NCI-H2171 treated with DMSO at 0.1 percent for 48 hours (cell line): ENCODE measurements around the gene CEP250.
"Not testable (repeated sequence)": the region's sequence is repeated elsewhere in the genome, so short reads cannot be mapped to it uniquely, and the experiment has no call there.

ENCODE experiments used
- DNase-seq: peaks from one replicate; lab custom pipeline; 2025; lab: John Stamatoyannopoulos, UW

The CEP250 gene

DNA sequence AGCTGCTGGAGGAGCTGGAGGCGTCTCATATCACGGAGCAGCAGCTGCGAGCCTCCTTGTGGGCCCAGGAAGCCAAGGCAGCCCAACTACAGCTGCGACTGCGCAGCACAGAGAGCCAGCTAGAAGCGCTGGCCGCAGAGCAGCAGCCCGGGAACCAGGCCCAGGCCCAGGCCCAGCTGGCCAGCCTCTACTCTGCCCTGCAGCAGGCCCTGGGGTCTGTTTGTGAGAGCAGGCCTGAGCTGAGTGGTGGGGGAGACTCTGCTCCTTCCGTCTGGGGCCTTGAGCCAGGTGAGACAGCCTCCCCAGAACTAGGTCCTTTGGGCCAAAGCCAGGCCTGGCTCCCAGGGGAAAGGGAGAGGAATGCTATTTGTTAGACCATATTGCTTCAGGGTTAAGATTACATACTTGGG is 42.4 kb downstream of the CEP250 start:
- DNase-seq = peak; percentile 77

DNA sequence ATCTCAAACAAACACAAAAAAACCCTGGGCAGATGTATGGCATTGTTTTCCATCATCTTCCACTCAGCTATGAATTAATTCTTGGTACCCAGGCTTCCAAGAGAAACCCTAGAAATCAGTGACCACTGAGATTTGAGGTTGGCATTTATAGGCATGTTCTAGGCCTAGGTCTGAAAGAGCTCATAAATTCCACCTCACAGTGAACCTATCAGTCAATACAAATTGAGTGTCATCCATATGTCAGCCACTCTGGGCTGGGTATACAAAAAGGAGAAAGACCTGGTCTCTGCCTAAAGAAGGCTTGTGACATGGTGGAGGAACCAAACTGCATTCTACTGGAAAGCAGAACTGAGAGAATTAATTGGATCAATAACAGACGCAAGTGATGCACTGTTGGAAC is 43.9 kb downstream of the CEP250 start:
- no peak for DNase-seq

DNA sequence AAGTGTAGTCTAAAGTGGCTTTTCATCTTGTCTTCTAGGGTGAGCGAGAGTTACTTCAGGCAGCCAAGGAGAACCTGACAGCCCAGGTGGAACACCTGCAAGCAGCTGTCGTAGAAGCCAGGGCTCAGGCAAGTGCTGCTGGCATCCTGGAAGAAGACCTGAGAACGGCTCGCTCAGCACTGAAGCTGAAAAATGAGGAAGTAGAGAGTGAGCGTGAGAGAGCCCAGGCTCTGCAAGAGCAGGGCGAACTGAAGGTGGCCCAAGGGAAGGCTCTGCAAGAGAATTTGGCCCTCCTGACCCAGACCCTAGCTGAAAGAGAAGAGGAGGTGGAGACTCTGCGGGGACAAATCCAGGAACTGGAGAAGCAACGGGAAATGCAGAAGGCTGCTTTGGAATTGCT is 47.0 kb downstream of the CEP250 start:
- DNase-seq = no peak

DNA sequence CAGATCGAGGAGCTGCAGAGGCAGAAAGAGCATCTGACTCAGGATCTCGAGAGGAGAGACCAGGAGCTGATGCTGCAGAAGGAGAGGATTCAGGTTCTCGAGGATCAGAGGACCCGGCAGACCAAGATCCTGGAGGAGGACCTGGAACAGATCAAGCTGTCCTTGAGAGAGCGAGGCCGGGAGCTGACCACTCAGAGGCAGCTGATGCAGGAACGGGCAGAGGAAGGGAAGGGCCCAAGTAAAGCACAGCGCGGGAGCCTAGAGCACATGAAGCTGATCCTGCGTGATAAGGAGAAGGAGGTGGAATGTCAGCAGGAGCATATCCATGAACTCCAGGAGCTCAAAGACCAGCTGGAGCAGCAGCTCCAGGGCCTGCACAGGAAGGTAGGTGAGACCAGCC is 47.9 kb downstream of the CEP250 start:
- DNase-seq = no peak

DNA sequence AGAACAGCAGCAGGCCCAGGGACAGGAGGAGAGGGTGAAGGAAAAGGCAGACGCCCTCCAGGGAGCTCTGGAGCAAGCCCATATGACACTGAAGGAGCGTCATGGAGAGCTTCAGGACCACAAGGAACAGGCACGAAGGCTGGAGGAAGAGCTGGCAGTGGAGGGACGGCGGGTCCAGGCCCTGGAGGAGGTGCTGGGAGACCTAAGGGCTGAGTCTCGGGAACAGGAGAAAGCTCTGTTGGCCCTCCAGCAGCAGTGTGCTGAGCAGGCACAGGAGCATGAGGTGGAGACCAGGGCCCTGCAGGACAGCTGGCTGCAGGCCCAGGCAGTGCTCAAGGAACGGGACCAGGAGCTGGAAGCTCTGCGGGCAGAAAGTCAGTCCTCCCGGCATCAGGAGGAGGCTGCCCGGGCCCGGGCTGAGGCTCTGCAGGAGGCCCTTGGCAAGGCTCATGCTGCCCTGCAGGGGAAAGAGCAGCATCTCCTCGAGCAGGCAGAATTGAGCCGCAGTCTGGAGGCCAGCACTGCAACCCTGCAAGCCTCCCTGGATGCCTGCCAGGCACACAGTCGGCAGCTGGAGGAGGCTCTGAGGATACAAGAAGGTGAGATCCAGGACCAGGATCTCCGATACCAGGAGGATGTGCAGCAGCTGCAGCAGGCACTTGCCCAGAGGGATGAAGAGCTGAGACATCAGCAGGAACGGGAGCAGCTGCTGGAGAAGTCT is 48.6 kb downstream of the CEP250 start:
- peak; percentile 32 for DNase-seq

DNA sequence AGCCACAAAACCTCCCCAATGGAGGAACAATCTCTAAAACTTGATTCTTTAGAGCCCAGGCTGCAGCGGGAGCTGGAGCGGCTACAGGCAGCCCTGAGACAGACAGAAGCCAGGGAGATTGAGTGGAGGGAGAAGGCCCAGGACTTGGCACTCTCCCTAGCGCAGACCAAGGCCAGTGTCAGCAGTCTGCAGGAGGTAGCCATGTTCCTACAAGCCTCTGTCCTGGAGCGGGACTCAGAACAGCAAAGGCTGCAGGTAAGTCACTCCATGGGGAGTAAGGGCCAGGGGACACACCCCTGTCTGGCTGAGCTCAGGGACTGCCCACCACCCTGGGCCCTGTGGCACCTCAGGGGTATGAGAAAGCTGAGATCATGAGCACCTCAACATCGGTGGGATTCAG is 49.4 kb downstream of the CEP250 start:
- DNase-seq = no peak

DNA sequence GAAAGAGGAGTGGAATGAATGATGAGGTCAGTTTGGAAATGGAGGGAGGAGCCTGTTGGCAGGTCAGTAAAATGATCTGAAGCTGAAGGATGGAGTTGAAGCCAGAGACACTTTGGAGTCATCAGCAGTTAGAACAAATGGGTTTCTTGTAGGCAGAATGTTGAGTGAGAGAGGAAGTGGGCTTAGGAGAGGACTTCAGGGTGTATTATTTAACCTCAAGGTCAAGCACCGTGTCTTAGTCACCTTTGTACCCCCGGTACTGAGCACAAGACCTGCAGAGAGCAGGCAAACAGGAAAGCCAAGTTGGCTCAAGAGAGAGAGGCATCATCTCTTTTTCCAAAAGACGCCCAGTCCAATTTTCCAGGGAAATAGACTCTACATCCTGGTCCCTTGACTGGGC is 50.8 kb downstream of the CEP250 start:
- DNase-seq = no peak

DNA sequence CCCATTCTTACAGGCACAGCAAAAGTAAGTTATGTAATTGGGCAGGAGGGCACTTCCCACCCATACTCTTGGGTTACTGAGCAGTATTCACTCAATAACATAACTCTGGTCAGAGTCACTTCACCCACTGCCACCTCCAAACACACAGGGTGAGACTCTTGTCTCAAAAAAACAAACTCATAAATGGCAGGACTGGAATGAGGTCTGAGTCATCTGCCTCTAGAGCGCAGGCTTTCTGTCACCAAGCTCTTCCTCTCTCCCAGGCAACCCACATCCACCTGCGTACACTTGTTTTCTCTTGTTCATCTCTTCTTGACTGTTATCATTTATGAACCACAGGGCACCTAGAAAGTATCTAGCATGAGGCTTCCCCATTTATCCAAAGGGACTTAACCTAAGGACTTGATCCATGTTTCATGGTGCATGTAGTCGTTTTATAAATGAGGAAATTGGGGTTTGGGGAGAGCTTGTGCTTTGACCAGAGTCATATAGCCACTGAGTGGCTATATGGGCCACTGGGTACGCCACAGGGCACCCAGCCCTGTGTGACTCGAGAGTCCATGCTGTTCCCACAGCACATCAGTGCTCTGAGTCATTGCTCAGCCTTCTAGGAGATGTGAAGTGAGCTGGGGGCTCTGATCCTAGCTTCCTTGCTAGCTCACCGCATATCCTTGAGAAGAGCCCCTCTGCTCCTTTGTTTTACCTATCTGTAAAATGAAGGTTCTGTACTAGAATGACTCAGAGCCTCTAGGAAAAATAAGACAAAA is 51.7 kb downstream of the CEP250 start:
- no peak for DNase-seq

DNA sequence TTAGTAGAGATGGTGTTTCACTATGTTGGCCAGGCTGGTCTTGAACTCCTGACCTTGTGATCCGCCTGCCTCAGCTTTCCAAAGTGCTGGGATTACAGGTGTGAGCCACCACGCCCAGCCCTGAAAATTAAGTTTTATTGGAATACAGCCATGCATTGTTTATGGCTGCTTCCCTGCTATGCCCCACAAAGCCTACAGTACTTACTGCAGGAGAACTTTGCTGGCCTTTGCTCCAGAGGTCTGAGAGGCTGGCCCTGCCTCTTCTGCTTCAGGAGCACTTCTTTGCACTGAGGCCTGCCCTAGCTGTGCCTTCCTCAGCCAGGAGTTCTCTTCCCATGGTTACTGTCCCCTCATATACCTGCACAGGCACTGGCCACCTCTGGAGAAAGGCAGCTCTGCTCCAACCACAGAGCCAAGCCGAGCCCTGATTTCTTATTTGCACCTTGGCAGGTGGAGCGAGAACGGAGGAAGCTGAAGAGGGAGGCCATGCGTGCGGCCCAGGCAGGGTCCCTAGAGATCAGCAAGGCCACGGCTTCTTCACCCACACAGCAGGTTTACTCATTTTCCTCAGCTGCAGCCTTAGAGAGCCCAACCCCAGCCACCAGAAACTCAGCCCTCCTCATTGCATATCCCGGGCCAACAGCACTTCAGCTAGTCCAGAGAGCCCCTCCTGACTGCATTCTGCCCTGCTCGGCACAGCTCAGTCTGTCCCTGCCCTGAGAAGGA is 53.3 kb downstream of the CEP250 start:
- DNase-seq = no peak

DNA sequence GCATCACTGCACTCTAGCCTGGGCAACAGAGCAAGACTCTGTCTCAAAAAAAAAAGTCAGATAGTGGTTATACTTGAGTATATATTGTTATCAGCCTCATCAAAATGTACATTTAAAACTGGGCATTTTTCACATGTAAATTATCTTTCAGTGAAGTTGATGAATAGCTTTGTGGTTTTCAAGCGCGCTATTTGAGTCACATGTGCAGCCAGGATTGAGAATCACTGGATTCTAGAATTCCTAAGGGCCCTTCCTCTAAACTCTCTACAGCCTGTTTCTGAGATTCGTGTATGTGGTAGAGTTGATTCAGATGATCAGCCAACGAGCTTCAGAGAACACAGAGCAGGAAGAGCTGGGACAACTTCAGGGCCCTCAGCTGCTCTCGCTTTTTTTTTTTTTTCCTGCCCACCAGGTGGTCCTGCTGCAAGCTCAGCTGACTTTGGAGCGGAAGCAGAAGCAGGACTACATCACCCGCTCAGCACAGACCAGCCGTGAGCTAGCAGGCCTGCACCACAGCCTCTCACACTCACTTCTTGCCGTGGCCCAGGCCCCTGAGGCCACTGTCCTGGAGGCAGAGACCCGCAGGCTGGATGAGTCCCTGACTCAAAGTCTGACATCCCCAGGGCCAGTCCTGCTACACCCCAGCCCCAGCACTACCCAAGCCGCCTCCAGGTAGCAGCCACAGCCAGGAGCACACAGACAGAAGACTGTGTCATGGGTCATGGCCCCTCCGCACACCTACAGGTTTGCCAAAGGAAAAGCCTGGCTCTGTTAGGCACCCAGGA is 55.7 kb downstream of the CEP250 start:
- no peak for DNase-seq

DNA sequence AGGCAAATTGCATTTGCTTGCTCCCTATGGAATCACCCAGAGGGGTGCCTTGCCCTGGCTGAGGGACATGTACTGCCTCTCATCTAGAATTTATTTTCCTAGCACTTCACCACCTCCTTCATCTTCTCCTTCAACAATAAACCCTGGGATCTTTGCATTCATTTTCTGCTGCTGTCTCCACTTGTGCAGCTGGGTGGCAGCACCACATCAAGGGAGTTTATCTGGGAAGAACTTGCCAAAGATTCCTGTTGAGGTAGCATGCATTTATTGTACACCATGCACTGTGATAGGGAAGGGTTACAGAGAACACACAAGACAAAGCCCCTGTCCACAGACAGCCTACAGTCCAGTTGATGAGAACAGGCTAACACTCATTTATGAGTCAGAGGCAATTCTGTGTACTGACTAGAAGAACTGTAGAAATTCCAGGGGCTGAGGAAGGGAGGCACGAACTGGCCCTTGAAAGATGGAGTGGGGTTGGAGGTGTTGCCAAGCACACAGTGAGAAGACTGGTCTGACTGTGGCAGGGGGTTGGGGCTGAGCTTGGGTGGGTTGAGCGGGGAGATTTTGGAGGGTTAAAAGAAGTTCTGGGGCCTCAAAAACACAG is 56.5 kb downstream of the CEP250 start:
- DNase-seq = peak; percentile 49

DNA sequence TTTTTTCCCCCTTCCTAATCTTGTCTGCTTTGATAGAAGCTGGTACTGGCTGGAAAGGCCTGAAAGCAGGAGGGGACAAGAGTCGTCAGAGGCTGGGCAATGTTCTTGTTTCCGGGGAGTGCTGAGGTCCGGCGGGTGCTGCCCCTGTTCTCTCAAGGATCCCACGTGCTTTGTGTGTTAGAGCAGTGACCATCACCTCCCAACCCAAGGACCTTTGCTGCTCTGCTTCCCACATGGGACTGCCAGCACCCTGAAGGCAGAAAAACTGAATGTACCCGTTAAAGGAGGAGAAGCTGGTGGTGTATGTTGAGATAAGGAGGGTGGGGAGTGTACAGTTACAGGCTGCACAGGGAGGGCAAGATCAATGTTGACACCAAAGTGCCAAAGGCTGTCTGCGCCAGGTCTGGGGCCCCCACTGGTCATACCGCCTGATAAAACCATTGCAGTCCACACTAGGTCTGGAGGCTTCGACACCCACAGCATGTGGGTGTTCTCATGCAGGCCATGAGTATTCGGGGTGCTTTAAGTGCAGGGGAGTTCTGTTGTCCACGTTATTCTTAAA is 59.1 kb downstream of the CEP250 start:
- no peak for DNase-seq

DNA sequence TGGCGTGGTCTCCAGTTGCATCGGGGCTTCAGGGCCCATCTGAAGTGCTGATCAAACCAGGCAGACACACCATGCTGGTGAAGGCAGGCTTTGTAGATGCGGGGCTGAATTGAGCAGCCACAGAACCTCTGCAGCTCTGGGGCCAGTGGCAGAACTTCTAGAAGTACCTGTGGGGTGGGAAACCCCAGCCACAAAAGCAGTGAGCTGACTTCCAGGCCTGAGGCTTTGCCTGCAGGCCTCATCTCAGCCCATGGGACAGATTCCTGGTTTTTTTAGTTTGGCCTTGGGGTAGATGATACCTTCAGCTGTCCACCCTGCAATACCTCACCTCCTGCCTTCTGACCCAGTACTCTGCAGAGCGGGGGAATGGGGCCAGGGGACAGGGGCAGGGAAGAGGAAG is 59.9 kb downstream of the CEP250 start:
- no peak for DNase-seq

DNA sequence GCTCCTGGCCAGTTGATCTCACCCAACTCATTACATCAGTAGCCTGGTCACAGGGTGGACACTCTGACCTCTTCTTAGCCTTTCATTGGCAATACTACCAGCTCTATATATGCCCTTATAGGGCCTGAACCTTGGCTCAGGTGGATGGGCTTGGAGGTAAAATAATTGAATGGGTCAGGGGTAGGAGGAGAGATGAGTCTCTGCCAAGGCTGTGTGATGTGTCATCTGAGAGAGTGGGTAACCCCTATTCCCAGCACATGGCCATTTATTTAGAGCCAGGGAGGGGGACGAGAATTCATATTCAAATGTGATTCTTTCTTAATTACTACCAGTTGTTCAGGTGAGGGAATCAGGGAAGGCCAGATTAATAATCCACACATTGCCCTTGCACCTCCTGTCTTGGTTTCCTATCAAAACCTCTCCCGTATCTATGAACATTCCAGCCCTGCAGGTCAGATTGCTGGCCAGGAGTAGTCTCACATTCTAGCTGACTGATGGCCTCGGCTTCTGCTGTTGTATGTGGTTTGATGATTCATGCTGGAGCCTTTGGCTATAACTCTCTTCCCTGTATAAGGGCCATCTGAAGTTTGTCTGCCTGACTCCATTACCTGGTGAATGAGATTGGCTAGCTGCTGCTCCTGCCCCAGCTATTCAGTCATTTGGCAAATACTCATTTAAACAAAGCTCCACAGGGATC is 60.7 kb downstream of the CEP250 start:
- no peak for DNase-seq

DNA sequence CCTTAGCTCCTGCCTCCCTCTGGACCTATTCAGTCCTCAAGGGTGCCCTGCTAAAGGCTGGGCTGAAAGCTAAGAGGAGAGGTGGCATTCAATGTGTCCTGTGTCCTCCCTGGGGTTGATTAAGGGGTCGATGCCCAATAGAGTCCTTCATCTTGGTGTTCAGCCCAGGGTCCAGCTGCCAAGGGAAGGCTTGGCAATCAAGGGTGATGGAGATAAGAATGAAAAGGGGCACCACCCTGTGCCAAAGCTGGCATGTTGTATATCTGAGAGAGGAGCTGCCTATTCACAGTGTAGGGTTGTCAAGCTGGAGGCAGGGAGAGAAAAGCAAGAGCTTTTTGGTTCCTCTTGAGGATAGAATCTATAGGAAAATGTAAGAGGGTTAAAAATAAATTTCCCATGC is 61.7 kb downstream of the CEP250 start:
- no peak for DNase-seq

DNA sequence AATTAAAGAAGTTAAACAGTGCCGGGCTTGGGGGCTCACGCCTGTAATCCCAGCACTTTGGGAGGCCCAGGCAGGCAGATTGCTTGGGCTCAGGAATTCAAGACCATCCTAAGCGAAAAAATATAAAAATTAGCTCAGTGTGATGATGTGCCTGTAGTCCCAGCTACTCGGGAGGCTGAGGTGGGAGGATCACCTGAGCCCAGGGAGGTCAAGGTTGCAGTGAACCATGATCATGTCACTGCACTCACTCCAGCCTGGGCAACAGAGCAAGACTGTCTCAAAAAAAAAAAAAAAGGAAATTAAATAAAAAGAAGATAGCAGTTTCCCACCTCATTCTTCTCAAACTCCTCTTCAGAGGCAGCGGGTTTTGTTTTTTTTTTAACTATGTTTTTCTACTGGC is 62.4 kb downstream of the CEP250 start:
- DNase-seq = not testable (repeated sequence)

DNA sequence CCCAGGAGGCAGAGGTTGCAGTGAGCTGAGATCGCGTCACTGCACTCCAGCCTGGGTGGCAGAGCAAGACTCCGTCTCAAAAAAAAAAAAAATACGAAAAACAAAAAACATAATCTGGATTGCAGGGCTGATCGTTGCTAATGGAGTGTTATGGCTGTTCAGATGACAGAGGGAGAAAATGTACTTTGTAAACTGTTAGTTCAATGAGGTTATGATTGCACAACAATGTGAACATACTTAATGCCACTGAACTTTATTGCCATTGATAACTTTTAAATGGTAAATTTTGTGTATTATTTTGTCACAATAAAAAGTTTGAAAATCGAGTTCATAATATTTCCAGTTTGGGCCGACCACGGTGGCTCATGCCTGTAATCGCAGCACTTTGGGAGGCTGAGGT is 63.6 kb downstream of the CEP250 start:
- no peak for DNase-seq

DNA sequence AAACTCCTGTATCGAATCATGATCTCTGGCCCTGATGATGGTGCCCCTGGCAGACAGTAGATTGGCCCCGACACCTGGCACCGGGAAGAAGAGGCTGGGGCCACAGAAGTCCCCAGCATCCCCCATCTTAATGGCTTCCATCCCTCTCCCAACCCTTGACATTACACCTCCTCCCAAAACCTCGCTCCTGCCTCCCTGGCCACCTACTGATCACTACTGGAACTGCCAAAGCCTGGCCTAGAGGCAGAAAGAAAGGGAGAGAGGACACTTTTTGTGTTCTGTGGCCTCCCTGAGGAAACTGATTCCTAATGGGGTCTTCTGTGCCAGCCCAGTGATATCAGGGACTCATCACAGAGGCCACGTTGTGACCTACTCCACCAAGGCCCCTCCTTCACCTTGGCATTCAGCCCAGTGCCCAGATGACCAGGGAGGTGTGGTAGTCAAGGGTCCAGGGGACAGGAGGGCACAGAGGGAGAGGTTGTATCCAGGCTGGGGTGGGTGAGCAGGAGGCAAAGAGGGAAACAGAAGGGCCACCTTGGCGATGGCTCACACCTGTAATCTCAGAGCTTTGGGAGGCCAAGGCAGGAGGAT is 68.0 kb downstream of the CEP250 start:
- no peak for DNase-seq

DNA sequence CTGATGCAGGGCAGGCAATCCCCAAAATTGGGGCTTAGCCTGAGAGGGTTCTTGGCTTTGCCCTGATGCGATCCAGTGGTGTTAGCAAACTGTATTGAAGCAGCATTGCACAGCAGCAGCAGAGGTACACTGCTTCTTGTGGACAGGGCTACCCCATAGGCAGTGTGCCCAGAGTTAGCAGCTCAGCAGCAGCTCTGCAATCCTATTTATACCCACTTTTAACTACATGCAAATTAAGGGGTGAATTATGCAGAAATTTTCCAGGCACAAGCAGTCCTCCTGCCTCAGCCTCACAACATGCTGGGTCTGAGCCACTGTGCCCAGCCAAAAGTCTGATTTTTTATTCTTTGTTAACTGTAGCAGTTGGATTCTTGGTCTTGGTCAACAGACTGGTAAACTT is 70.2 kb downstream of the CEP250 start:
- no peak for DNase-seq

DNA sequence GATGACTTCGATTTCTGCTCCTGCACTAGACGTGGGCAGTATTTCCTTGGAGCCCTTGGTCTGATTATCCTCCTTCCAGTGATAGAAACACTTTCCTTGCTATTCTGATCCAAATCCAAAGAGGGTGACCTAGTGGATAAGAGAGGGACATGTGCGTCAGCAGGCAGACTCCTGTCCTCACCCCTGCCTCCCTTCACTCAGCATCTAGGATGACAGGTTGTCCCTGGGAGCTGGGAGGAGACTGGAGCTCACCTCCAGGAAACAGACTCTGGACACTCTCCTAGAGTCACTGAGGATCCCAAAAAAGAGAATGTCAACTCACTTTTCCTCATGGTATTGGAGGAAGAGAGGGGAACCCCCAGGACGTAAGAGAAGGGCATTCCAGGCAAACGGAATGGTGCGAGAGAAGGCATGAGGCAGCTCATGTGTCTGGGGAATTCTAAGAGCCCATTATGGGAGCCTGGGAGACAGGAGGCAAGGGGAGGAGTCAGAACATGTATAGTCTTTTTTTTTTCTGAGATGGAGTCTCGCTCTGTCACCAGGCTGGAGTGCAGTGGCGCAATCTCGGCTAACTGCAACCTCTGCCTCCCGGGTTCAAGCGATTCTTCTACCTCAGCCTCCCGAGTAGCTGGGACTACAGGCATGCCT is 71.8 kb downstream of the CEP250 start:
- DNase-seq = peak; percentile 94
